Measurements from ENCODE around the gene SP6.

Gene SP6

DNA sequence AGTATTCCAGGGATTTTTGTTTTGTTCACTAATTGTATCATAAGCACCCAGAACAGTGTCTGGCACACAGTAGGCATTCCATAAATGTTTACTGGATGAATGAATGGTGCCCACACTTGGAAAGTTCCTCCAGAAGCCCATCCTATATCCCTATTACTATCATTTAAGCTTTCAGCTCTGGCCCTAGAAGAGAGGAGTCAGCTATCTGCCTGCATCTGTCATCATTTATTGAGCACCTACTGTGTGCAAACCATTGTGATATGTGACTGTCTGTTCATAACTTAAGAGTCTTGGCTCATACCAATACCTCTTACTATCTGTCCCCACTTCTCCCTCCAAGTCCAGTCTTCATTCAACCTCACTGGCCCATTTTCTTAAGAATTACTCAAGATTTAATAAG lies 20.1 kb upstream of the SP6 start:
- no peak overlapping the region for H3K27ac ChIP-seq
- TF ChIP-seq, protein P1, sequence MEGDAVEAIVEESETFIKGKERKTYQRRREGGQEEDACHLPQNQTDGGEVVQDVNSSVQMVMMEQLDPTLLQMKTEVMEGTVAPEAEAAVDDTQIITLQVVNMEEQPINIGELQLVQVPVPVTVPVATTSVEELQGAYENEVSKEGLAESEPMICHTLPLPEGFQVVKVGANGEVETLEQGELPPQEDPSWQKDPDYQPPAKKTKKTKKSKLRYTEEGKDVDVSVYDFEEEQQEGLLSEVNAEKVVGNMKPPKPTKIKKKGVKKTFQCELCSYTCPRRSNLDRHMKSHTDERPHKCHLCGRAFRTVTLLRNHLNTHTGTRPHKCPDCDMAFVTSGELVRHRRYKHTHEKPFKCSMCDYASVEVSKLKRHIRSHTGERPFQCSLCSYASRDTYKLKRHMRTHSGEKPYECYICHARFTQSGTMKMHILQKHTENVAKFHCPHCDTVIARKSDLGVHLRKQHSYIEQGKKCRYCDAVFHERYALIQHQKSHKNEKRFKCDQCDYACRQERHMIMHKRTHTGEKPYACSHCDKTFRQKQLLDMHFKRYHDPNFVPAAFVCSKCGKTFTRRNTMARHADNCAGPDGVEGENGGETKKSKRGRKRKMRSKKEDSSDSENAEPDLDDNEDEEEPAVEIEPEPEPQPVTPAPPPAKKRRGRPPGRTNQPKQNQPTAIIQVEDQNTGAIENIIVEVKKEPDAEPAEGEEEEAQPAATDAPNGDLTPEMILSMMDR (conservative IDR thresholded peaks at IDR 0.05): no peak
- TF ChIP-seq ZFX (IDR thresholded peaks at IDR 0.05): no peak

DNA sequence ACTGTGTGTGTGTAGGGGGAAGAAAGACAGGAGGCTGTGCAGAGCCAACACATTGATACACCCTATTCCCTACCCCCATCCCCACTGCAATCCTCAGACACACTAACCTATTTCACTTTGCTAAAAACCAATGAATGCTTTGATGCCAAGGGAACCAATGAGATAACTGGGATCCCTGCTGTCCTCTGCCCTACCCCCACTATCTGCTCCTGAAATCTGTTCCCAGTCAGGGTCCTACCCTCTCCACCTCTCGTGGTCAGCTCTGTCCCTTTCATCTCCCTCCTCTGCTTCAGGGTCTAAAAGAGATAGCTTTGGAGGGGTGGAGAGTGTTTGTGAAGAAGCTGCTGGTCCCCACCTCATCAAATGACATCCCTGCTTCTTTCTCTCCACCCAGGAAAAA lies 19.1 kb upstream of the SP6 start:
- TF ChIP-seq, protein P1 (conservative IDR thresholded peaks at IDR 0.05): no peak
- no peak overlapping the region for H3K27ac ChIP-seq

DNA sequence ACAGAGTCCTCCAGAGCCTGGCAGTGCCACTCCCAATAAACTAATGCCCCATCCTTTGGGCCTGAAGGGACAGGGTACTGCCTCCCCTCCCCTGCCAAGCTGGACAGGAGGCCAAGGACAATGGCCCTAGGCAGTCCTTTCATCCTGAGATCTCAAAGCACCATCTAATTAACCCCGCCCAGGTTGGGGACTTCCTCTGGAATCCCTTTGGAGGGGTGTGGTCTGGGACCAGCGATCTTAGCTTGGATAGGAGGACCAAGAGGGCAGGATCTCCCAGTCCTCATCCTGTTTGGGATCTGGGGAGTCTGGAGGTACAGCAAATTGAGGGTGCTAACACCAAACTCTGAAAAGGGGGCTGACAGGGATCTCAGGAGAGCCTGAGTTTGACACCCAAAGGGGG lies 18.2 kb upstream of the SP6 start:
- TF ChIP-seq, protein P1 (conservative IDR thresholded peaks at IDR 0.05): no peak
- TF ChIP-seq ZFX (IDR thresholded peaks at IDR 0.05): no peak
- H3K27ac ChIP-seq: no peak overlapping the region

DNA sequence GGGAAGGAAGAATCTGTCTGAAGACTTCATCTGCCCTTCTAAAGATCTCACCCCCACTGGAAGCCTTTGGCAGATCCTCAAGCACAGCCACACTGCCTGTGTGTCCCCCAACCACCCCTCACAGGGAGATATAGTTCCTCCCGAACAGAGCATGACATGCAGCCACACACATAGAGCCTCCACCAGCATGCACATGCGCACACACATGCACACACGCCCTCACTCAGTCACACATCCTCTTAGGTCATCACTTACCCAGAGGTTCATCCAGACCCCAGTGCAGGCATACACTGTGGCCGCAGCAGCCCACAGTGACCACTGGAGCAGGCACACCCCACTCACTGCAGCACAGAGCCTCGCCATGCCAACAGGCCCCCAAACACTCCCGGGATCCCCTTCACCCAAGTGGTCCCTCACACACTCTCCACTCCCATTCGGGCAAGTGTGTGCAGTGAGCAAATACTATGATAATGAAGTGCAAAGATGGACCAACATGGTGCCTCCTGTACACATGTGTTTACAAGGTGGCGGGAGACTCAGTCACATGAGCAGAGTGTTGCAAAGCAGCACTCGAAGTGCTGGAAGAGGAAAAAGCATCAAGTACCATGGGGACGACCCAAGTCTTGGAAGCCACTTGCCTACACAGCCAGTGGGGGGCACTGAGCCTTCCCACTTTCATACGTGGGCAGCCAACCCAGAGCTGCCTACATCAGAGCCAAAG lies 17.0 kb upstream of the SP6 start:
- TF ChIP-seq, protein P1 (conservative IDR thresholded peaks at IDR 0.05): no peak
- TF ChIP-seq ZFX (IDR thresholded peaks at IDR 0.05): no peak
- H3K27ac ChIP-seq: no peak overlapping the region

DNA sequence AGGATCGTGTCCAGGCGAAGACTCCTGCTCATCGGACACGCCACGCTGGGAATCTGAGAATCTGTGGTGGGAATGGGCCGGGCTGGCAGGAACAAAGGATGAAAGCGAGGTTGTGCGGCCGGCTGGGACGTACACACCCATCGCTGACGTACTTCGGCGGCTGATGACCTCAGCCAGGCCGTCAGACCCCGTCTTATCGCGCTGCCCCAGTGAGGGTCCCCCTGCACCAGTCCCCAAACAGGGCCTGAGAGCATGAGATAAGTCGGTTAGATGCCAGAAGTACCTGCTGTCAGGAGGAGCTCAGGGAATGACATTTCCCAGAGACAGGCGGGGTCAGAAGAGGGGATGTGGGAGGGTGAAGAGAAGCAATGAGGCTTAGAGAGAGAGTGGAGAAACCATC lies 16.0 kb upstream of the SP6 start:
- TF ChIP-seq, protein P1 (conservative IDR thresholded peaks at IDR 0.05): no peak
- no peak for TF ChIP-seq ZFX (IDR thresholded peaks at IDR 0.05)
- H3K27ac ChIP-seq: no peak overlapping the region

DNA sequence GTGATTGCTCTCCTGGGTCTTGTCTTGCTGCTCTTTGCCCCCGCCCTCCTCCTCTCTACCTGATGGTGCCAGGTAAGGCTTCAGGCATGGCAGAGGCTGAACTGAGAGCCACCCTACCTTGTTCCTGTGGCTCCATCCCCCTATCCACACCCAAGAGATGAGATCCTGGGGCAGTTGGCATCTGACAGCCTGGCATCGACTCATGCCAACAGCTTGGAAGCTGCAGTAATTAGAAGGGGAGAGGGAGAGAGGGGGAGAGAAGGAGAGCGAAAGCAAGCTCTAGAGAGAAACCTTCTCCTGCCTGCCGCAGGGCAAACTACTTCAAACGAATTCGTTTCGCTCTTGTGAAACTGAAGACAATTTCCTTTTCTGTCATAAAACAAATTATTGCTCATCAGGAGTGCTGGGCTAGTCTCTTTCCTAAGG lies 13.8 kb upstream of the SP6 start:
- no peak overlapping the region for H3K27ac ChIP-seq
- TF ChIP-seq, protein P1 (conservative IDR thresholded peaks at IDR 0.05): no peak
- TF ChIP-seq ZFX (IDR thresholded peaks at IDR 0.05): no peak

DNA sequence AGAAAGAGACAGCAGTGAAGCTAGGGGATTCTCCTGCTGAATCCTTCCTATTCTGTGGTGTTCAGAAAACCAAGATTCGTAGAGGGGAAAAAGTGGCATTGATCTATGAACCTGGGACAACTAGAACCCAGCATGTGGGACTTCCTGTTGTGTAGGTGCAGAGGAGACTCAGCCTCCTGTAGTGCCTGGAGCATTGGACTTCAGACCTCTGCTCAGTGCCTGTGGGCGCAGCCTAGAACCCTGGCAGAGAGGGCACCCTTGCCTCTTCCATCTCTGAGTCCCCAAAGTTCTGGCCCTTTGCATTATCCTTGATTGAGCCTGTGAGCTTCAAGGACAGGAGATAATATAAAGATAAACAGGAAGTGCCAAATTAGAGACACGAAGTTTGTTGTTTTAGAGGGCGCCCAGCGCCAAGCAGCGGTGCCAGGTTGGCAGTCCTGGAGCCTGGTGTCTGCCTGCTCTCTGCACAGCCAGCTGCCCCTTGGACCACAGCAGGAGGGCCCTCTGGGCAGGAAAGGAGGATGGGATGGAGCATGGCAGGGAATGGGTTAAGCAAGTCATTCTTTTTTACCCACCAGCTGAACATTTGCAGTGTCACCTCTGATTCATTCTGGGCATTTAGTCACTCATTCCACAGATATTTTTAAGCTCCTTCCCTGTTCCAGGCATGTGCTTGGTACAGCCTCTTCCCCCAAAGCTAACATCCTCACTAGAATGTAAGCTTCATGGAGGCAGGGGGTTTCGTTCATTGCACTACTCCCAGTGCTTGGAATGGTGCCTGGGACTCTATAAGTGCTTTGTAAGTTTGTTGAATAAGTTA lies 11.9 kb upstream of the SP6 start:
- H3K27ac ChIP-seq: no peak overlapping the region
- TF ChIP-seq, protein P1 (conservative IDR thresholded peaks at IDR 0.05): no peak
- no peak for TF ChIP-seq ZFX (IDR thresholded peaks at IDR 0.05)
